Measurements from ENCODE around the gene FUT2.
"Not testable (repeated sequence)": the region's sequence is repeated elsewhere in the genome, so short reads cannot be mapped to it uniquely, and the experiment has no call there.

Gene FUT2

GRCh38 chr19:48670699-48671445 is 24.9 kb upstream of the FUT2 start:
- no peak overlapping the region for H3K27ac ChIP-seq (ENCODE audit: low read length)
- no CpG with 5 or more reads among the region's 21 CpGs for WGBS (ENCODE audit: insufficient coverage, insufficient read length)
- H3K36me3 ChIP-seq (ENCODE audit: control insufficient read depth, insufficient read depth, low read length): no peaks in the 10 kb centered on the region
- no peak for DNase-seq (ENCODE audit: low read depth, low spot score)
- H3K27me3 ChIP-seq (ENCODE audit: control insufficient read depth, insufficient read depth, low read length): no peaks in the 10 kb centered on the region
- H3K9me3 ChIP-seq (ENCODE audit: control insufficient read depth, insufficient read depth, low read length): no peaks in the 10 kb centered on the region
- peaks cover 9% of the 10 kb centered on the region for H3K4me1 ChIP-seq (ENCODE audit: control insufficient read depth, insufficient read depth, low read length)
- no peak overlapping the region for H3K4me3 ChIP-seq (ENCODE audit: low read length)

- Histone ChIP-seq H3K9me3 (ENCODE audit: control insufficient read depth, insufficient read depth, low read length) (no peaks in the 10 kb centered on the region), H3K27me3 (ENCODE audit: control insufficient read depth, insufficient read depth, low read length) (no peaks in the 10 kb centered on the region), H3K4me3 (ENCODE audit: low read length) (no peak overlapping the region), H3K27ac (ENCODE audit: low read length) (no peak overlapping the region), H3K36me3 (ENCODE audit: control insufficient read depth, insufficient read depth, low read length) (no peaks in the 10 kb centered on the region), H3K4me1 (ENCODE audit: control insufficient read depth, insufficient read depth, low read length) (peaks cover 9% of the 10 kb centered on the region)
- no CpG with 5 or more reads among the region's 10 CpGs for WGBS (ENCODE audit: insufficient coverage, insufficient read length)
- no peak for DNase-seq (ENCODE audit: low read depth, low spot score)
Observed at GRCh38 chr19:48671446-48671995, 24.2 kb upstream of the FUT2 start.

GRCh38 chr19:48672994-48673393 is 22.8 kb upstream of the FUT2 start, which contains the start of gene NTN5:
TSS of gene NTN5 (minus strand) at chr19:48673017. CDS start at chr19:48670986, 2,031 bp downstream.
- no peak within 1 kb of the TSS for H3K27ac ChIP-seq (ENCODE audit: low read length)
- H3K4me1 ChIP-seq (ENCODE audit: control insufficient read depth, insufficient read depth, low read length): peaks cover 9% of the 10 kb centered on the region
- H3K9me3 ChIP-seq (ENCODE audit: control insufficient read depth, insufficient read depth, low read length): no peaks in the 10 kb centered on the region
- DNase-seq (ENCODE audit: low read depth, low spot score): no peak
- H3K4me3 ChIP-seq (ENCODE audit: low read length): no peak within 1 kb of the TSS
- H3K27me3 ChIP-seq (ENCODE audit: control insufficient read depth, insufficient read depth, low read length): no peaks in the 10 kb centered on the region
- no CpG with 5 or more reads among the region's 25 CpGs for WGBS (ENCODE audit: insufficient coverage, insufficient read length)
- no peaks in the 10 kb centered on the region for H3K36me3 ChIP-seq (ENCODE audit: control insufficient read depth, insufficient read depth, low read length)

GRCh38 chr19:48673436-48674100 is 22.2 kb upstream of the FUT2 start:
- Histone ChIP-seq H3K4me3 (ENCODE audit: low read length) (no peak overlapping the region), H3K27ac (ENCODE audit: low read length) (no peak overlapping the region), H3K9me3 (ENCODE audit: control insufficient read depth, insufficient read depth, low read length) (no peaks in the 10 kb centered on the region), H3K36me3 (ENCODE audit: control insufficient read depth, insufficient read depth, low read length) (no peaks in the 10 kb centered on the region), H3K4me1 (ENCODE audit: control insufficient read depth, insufficient read depth, low read length) (peaks cover 9% of the 10 kb centered on the region), H3K27me3 (ENCODE audit: control insufficient read depth, insufficient read depth, low read length) (no peaks in the 10 kb centered on the region)
- WGBS (ENCODE audit: insufficient coverage, insufficient read length): no CpG with 5 or more reads among the region's 25 CpGs
- no peak for DNase-seq (ENCODE audit: low read depth, low spot score)

GRCh38 chr19:48674216-48674809 is 21.5 kb upstream of the FUT2 start:
- Histone ChIP-seq H3K27ac (ENCODE audit: low read length) (no peak overlapping the region), H3K36me3 (ENCODE audit: control insufficient read depth, insufficient read depth, low read length) (no peaks in the 10 kb centered on the region), H3K27me3 (ENCODE audit: control insufficient read depth, insufficient read depth, low read length) (no peaks in the 10 kb centered on the region), H3K4me1 (ENCODE audit: control insufficient read depth, insufficient read depth, low read length) (peaks cover 9% of the 10 kb centered on the region), H3K9me3 (ENCODE audit: control insufficient read depth, insufficient read depth, low read length) (no peaks in the 10 kb centered on the region), H3K4me3 (ENCODE audit: low read length) (no peak overlapping the region)
- no CpG with 5 or more reads among the region's 19 CpGs for WGBS (ENCODE audit: insufficient coverage, insufficient read length)
- no peak for DNase-seq (ENCODE audit: low read depth, low spot score)

- Histone ChIP-seq H3K27ac (ENCODE audit: low read length) (no peak overlapping the region), H3K27me3 (ENCODE audit: control insufficient read depth, insufficient read depth, low read length) (no peaks in the 10 kb centered on the region), H3K4me1 (ENCODE audit: control insufficient read depth, insufficient read depth, low read length) (peaks cover 9% of the 10 kb centered on the region), H3K4me3 (ENCODE audit: low read length) (no peak overlapping the region), H3K36me3 (ENCODE audit: control insufficient read depth, insufficient read depth, low read length) (no peaks in the 10 kb centered on the region), H3K9me3 (ENCODE audit: control insufficient read depth, insufficient read depth, low read length) (no peaks in the 10 kb centered on the region)
- WGBS (ENCODE audit: insufficient coverage, insufficient read length): no CpG with 5 or more reads among the region's 28 CpGs
- DNase-seq (ENCODE audit: low read depth, low spot score): peak; percentile 92
Observed at GRCh38 chr19:48674921-48675824, 20.6 kb upstream of the FUT2 start.

- Histone ChIP-seq H3K9me3 (ENCODE audit: control insufficient read depth, insufficient read depth, low read length) (no peaks in the 10 kb centered on the region), H3K4me1 (ENCODE audit: control insufficient read depth, insufficient read depth, low read length) (peaks cover 9% of the 10 kb centered on the region), H3K36me3 (ENCODE audit: control insufficient read depth, insufficient read depth, low read length) (no peaks in the 10 kb centered on the region), H3K4me3 (ENCODE audit: low read length) (no peak overlapping the region), H3K27me3 (ENCODE audit: control insufficient read depth, insufficient read depth, low read length) (no peaks in the 10 kb centered on the region), H3K27ac (ENCODE audit: low read length) (no peak overlapping the region)
- WGBS (ENCODE audit: insufficient coverage, insufficient read length): no CpG with 5 or more reads among the region's 17 CpGs
- DNase-seq (ENCODE audit: low read depth, low spot score): no peak
Observed at GRCh38 chr19:48676487-48676886, 19.3 kb upstream of the FUT2 start.

GRCh38 chr19:48676887-48677286 is 18.9 kb upstream of the FUT2 start:
- no peak overlapping the region for H3K27ac ChIP-seq (ENCODE audit: low read length)

GRCh38 chr19:48678201-48678600 is 17.6 kb upstream of the FUT2 start:
- Histone ChIP-seq H3K9me3 (ENCODE audit: control insufficient read depth, insufficient read depth, low read length) (no peaks in the 10 kb centered on the region), H3K4me1 (ENCODE audit: control insufficient read depth, insufficient read depth, low read length) (peaks cover 7% of the 10 kb centered on the region), H3K27ac (ENCODE audit: low read length) (no peak overlapping the region), H3K36me3 (ENCODE audit: control insufficient read depth, insufficient read depth, low read length) (no peaks in the 10 kb centered on the region), H3K27me3 (ENCODE audit: control insufficient read depth, insufficient read depth, low read length) (no peaks in the 10 kb centered on the region), H3K4me3 (ENCODE audit: low read length) (no peak overlapping the region)
- no peak for DNase-seq (ENCODE audit: low read depth, low spot score)
- WGBS (ENCODE audit: insufficient coverage, insufficient read length): no CpG with 5 or more reads among the region's 4 CpGs

More at GRCh38 chr19:48676887-48677286, 18.9 kb upstream of the FUT2 start:
- H3K27me3 ChIP-seq (ENCODE audit: control insufficient read depth, insufficient read depth, low read length): no peaks in the 10 kb centered on the region
- no peak for DNase-seq (ENCODE audit: low read depth, low spot score)
- WGBS (ENCODE audit: insufficient coverage, insufficient read length): no CpG with 5 or more reads among the region's 13 CpGs
- H3K9me3 ChIP-seq (ENCODE audit: control insufficient read depth, insufficient read depth, low read length): no peaks in the 10 kb centered on the region
- H3K4me3 ChIP-seq (ENCODE audit: low read length): no peak overlapping the region
- no peaks in the 10 kb centered on the region for H3K36me3 ChIP-seq (ENCODE audit: control insufficient read depth, insufficient read depth, low read length)
- peaks cover 9% of the 10 kb centered on the region for H3K4me1 ChIP-seq (ENCODE audit: control insufficient read depth, insufficient read depth, low read length)

- H3K9me3 ChIP-seq (ENCODE audit: control insufficient read depth, insufficient read depth, low read length); DNase-seq (ENCODE audit: low read depth, low spot score); H3K27ac ChIP-seq (ENCODE audit: low read length); H3K4me1 ChIP-seq (ENCODE audit: control insufficient read depth, insufficient read depth, low read length); H3K27me3 ChIP-seq (ENCODE audit: control insufficient read depth, insufficient read depth, low read length); H3K4me3 ChIP-seq (ENCODE audit: low read length); H3K36me3 ChIP-seq (ENCODE audit: control insufficient read depth, insufficient read depth, low read length): not testable (repeated sequence)
- WGBS (ENCODE audit: insufficient coverage, insufficient read length): no CpG with 5 or more reads among the region's 19 CpGs
Observed at GRCh38 chr19:48680006-48680405, 15.8 kb upstream of the FUT2 start.
